SU-DHL-6 (cell line): ENCODE data around the gene AFF3.

Experiments used
- H2AFZ ChIP-seq: fragments of 200-600 bp; sonication (generic); 2 replicates; pipeline ENCODE4 v1.6.1; 2014; ENCODE audit warnings: low read depth, mild to moderate bottlenecking, moderate library complexity, mixed read lengths, antibody characterized with exemption, low read length; ENCODE audit not compliant: severe bottlenecking
- H3F3A ChIP-seq: fragments of 200-600 bp; shearing (Covaris generic); 2 replicates; pipeline ENCODE4 v1.6.0; 2016; ENCODE audit warnings: antibody characterized with exemption, mild to moderate bottlenecking; ENCODE audit not compliant: insufficient read depth
- H3K27ac ChIP-seq: fragments of 200-600 bp; sonication (generic); 2 replicates; pipeline ENCODE4 v1.5.1; 2016; ENCODE audit warnings: low read depth, mild to moderate bottlenecking, low read length, moderate library complexity, mixed read lengths
- H3K27me3 ChIP-seq: fragments of 200-600 bp; sonication (generic), shearing (Covaris generic); 2 replicates; pipeline ENCODE4 v1.6.0; 2014; ENCODE audit warnings: mild to moderate bottlenecking, low read length
- H3K36me3 ChIP-seq: fragments of 200-600 bp; sonication (generic); 2 replicates; pipeline ENCODE4 v1.6.1; 2014; ENCODE audit warnings: mild to moderate bottlenecking, low read length, mixed read lengths
- H3K4me2 ChIP-seq: fragments of 300-600, 200-600 bp; shearing (Covaris generic), sonication (generic); 2 replicates; pipeline ENCODE4 v1.6.0; 2014; ENCODE audit warnings: low read length, low read depth, mild to moderate bottlenecking; ENCODE audit not compliant: poor library complexity, severe bottlenecking
- H3K4me3 ChIP-seq: fragments of 200-600 bp; sonication (generic); 2 replicates; pipeline ENCODE4 v1.5.1; 2014; ENCODE audit warnings: antibody characterized with exemption, low read length, mild to moderate bottlenecking, mixed read lengths; ENCODE audit not compliant: insufficient read depth, poor library complexity, severe bottlenecking
- H3K79me2 ChIP-seq: fragments of 200-600 bp; sonication (generic); 2 replicates; pipeline ENCODE4 v1.6.1; 2014; ENCODE audit warnings: mild to moderate bottlenecking, low read length, moderate library complexity; ENCODE audit not compliant: insufficient read depth
- H3K9ac ChIP-seq: fragments of 200-600 bp; sonication (generic); 2 replicates; pipeline ENCODE4 v1.7.0; 2014; ENCODE audit warnings: mild to moderate bottlenecking, low read length
- H3K9me2 ChIP-seq: fragments of 200-600 bp; sonication (generic); replicated peaks from 2 replicates; pipeline ENCODE4 v1.6.1; 2014; ENCODE audit warnings: low read length; ENCODE audit not compliant: insufficient read depth
- H3K9me3 ChIP-seq: fragments of 200-600 bp; sonication (generic); 2 replicates; pipeline ENCODE4 v1.6.1; 2014; ENCODE audit warnings: low read length, mixed read lengths; ENCODE audit not compliant: insufficient read depth
- H4K20me1 ChIP-seq: fragments of 200-600 bp; sonication (generic); 2 replicates; pipeline ENCODE4 v1.6.1; 2014; ENCODE audit warnings: low read depth, mild to moderate bottlenecking, antibody characterized with exemption, low read length, moderate library complexity, mixed read lengths
- EZH2phosphoT487 ChIP-seq: fragments of 200-600 bp; sonication (generic), shearing (Covaris generic); conservative IDR thresholded peaks from 2 replicates; pipeline ENCODE4 v1.6.1; 2018; ENCODE audit warnings: mild to moderate bottlenecking, antibody characterized with exemption, low read length, moderate library complexity, mixed read lengths
- TF ChIP-seq, protein P1 (sequence below): fragments of 200-600 bp; sonication (generic); IDR thresholded peaks from one replicate; pipeline ENCODE4 v1.5.1; 2017; ENCODE audit warnings: antibody characterized with exemption, mild to moderate bottlenecking, low read length, moderate library complexity; ENCODE audit not compliant: insufficient read depth, poor library complexity, severe bottlenecking

AFF3 gene

DNA sequence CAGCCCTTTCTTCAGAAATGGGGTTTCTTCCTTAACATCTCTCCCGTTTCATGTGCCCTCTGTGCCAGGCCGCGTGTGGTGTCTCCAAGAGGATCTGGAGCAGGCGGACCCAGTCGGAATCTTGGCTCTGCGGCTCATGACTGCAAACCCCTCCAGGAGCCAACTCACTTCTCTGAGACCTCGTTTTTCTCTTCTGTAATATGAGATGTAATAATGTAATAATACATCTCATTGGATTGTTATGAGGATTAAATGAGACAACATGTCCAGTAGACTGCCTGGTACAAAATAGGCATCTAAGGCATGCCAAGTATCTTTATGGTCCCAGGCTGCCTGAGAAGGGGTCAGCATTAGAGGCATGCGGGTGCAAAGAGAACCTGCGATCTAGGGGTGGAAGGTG, 431.2 kb downstream of the AFF3 start:
- Histone ChIP-seq H3K9me2 (no peaks in the 10 kb centered on the region), H3K9me3 (no peaks in the 10 kb centered on the region), H4K20me1 (no peaks in the 10 kb centered on the region), H3K9ac (no peak overlapping the region), H3K4me2 (no peak overlapping the region), H3K79me2 (no peaks in the 10 kb centered on the region), H3K4me3 (no peak overlapping the region), H3K27ac (no peak overlapping the region), H3K27me3 (no peaks in the 10 kb centered on the region), H3K36me3 (no peaks in the 10 kb centered on the region; the same call in 1 of the 2 replicates), H3F3A (peaks cover 7% of the 10 kb centered on the region; the same call in 1 of the 2 replicates), H2AFZ (no peak overlapping the region)
- TF ChIP-seq, protein P1, sequence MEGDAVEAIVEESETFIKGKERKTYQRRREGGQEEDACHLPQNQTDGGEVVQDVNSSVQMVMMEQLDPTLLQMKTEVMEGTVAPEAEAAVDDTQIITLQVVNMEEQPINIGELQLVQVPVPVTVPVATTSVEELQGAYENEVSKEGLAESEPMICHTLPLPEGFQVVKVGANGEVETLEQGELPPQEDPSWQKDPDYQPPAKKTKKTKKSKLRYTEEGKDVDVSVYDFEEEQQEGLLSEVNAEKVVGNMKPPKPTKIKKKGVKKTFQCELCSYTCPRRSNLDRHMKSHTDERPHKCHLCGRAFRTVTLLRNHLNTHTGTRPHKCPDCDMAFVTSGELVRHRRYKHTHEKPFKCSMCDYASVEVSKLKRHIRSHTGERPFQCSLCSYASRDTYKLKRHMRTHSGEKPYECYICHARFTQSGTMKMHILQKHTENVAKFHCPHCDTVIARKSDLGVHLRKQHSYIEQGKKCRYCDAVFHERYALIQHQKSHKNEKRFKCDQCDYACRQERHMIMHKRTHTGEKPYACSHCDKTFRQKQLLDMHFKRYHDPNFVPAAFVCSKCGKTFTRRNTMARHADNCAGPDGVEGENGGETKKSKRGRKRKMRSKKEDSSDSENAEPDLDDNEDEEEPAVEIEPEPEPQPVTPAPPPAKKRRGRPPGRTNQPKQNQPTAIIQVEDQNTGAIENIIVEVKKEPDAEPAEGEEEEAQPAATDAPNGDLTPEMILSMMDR, result no peak
- no peak for TF ChIP-seq EZH2phosphoT487

DNA sequence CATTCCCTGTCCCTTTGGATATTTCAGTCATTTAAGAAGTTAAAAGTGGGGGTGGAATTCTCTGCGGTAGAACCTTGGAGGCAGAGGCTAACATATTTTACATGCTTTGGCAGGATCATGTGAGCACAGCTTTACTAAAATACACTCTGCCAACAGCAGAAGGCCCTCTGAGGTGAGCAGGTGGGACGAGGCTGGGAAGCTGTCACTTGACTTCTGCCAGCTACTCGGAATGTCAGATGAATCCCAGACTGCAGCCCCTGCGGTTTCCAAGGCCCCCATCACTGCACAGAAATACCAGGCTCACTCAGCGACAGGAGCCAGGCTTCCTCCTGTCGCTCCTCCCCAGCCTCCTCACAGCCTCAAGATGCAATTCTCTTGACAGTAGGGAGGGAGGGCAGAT, 431.7 kb downstream of the AFF3 start:
- H3K27me3 ChIP-seq, result no peaks in the 10 kb centered on the region
- no peaks in the 10 kb centered on the region; the same call in 1 of the 2 replicates for H3K36me3 ChIP-seq
- no peaks in the 10 kb centered on the region for H3K9me3 ChIP-seq
- H3K27ac ChIP-seq, result no peak overlapping the region
- H3K79me2 ChIP-seq, result no peaks in the 10 kb centered on the region
- no peak overlapping the region for H3K9ac ChIP-seq
- no peak overlapping the region for H3K4me3 ChIP-seq
- no peak overlapping the region for H3K4me2 ChIP-seq
- no peaks in the 10 kb centered on the region for H3K9me2 ChIP-seq
- TF ChIP-seq, protein P1, result no peak
- TF ChIP-seq EZH2phosphoT487, result no peak
- H3F3A ChIP-seq, result peaks cover 7% of the 10 kb centered on the region; the same call in 1 of the 2 replicates
- H2AFZ ChIP-seq, result no peak overlapping the region
- H4K20me1 ChIP-seq, result no peaks in the 10 kb centered on the region

DNA sequence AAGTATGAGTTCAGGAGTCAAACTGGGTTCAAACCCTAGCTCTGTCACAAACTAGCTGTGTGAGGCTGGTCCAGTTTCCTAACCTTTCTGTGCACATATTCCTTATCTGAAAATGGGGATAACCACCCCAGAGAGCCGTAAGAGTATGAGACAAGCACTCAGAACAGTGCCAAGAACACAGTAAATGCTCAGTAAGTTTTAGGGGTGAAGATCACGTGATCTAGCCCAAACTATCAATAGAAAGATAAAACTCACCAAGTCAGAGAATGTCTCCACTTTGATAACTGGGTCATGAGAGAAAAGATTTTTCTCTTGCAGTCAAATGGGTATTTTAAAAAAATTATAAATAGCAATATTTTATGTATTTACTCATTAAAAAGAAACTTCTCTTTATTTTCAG, 433.2 kb downstream of the AFF3 start:
- H3K27me3 ChIP-seq, result no peaks in the 10 kb centered on the region
- H3K4me2 ChIP-seq, result no peak overlapping the region
- no peaks in the 10 kb centered on the region; the same call in 1 of the 2 replicates for H3K36me3 ChIP-seq
- H3K9me2 ChIP-seq, result no peaks in the 10 kb centered on the region
- no peak overlapping the region for H3K27ac ChIP-seq
- no peak for TF ChIP-seq EZH2phosphoT487
- TF ChIP-seq, protein P1, result no peak
- no peak overlapping the region for H2AFZ ChIP-seq
- H3K9me3 ChIP-seq, result no peaks in the 10 kb centered on the region
- no peak overlapping the region for H3K4me3 ChIP-seq
- peaks cover 7% of the 10 kb centered on the region; the same call in 1 of the 2 replicates for H3F3A ChIP-seq
- H3K9ac ChIP-seq, result no peak overlapping the region
- no peaks in the 10 kb centered on the region for H4K20me1 ChIP-seq
- H3K79me2 ChIP-seq, result no peaks in the 10 kb centered on the region
